Measurements from ENCODE around the gene TOLLIP. TPM values are rescaled to one million over a fixed set of nuclear protein-coding genes. Genes with fewer than 3 reads are reported as not detected.
A peak's percentile ranks its signal among the peaks of the same experiment; 100 is the strongest.

TOLLIP gene
- total RNA-seq, 1 donor from 2014 or later = 67.5 TPM

DNA sequence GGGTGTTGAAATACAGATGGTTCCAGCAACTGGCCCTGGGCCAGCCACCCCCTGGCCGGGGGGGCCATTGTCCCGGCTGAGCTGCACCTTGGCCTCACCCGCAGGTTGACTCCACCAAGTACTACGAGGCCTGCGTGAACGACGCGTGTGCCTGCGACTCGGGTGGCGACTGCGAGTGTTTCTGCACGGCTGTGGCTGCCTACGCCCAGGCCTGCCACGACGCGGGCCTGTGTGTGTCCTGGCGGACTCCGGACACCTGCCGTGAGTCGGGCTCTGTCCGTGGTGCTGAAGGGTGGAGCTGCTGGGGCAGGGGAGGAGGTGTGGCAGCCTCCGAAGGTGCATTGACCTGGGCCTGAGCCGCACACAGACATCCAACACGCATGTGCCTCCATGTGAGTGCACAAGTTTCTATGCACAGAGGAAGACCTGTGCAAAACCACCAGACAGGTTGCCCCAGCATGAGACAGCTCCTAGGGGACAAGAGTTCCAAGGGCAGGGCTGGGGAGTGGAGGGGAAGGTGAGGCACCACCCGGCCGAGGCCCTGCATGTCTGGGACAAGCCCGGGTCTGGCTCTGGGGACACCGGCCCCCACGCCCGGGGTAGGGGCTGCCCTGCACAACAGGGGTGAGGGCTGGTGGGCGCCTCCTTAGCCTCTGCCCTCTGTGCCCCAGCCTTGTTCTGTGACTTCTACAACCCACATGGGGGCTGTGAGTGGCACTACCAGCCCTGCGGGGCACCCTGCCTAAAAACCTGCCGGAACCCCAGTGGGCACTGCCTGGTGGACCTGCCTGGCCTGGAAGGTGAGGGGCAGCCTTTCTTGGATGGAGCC lies 70.5 kb downstream of the TOLLIP start:
- H3K36me3 Mint-ChIP-seq (ENCODE audit: unreplicated experiment) = no peaks in the 10 kb centered on the region
- TF ChIP-seq, protein P1, sequence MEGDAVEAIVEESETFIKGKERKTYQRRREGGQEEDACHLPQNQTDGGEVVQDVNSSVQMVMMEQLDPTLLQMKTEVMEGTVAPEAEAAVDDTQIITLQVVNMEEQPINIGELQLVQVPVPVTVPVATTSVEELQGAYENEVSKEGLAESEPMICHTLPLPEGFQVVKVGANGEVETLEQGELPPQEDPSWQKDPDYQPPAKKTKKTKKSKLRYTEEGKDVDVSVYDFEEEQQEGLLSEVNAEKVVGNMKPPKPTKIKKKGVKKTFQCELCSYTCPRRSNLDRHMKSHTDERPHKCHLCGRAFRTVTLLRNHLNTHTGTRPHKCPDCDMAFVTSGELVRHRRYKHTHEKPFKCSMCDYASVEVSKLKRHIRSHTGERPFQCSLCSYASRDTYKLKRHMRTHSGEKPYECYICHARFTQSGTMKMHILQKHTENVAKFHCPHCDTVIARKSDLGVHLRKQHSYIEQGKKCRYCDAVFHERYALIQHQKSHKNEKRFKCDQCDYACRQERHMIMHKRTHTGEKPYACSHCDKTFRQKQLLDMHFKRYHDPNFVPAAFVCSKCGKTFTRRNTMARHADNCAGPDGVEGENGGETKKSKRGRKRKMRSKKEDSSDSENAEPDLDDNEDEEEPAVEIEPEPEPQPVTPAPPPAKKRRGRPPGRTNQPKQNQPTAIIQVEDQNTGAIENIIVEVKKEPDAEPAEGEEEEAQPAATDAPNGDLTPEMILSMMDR (IDR thresholded peaks at IDR 0.05; ENCODE audit: partially characterized antibody, unreplicated experiment) = no peak

DNA sequence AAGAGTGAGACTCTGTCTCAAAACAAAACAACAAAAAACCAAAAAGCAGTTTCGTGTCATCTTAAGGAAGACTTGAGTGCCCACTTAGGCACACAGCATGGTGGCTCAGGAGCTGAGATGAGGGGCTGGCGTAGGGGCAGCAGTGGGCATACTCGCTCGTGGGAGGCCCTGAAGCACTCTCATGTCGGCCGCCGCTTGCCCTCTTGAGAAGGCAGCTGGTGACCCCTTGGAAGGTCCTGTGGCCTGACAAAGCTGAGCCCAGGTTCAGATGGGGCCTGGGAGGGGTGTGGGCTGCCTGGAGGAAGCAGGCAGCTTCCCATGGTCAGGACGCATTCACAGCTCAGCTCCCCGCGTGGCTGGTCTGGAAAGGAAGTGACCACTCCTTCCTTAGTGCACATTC lies 71.6 kb downstream of the TOLLIP start:
- TF ChIP-seq, protein P1 (IDR thresholded peaks at IDR 0.05; ENCODE audit: partially characterized antibody, unreplicated experiment) = no peak
- Mint-ChIP-seq H3K27me3 (ENCODE audit: unreplicated experiment) (peaks cover 2% of the 10 kb centered on the region), H3K4me3 (ENCODE audit: unreplicated experiment) (no peak overlapping the region), H3K36me3 (ENCODE audit: unreplicated experiment) (no peaks in the 10 kb centered on the region), H3K4me1 (ENCODE audit: low read depth, unreplicated experiment) (no peaks in the 10 kb centered on the region), H3K9me3 (ENCODE audit: unreplicated experiment) (peaks cover 9% of the 10 kb centered on the region), H3K27ac (ENCODE audit: unreplicated experiment) (no peak overlapping the region)
- peak; percentile 16 for DNase-seq

More for the DNA sequence above, 70.5 kb downstream of the TOLLIP start:
- H3K4me3 Mint-ChIP-seq (ENCODE audit: unreplicated experiment) = no peak overlapping the region
- H3K9me3 Mint-ChIP-seq (ENCODE audit: unreplicated experiment) = peaks cover 9% of the 10 kb centered on the region
- peaks cover 2% of the 10 kb centered on the region for H3K27me3 Mint-ChIP-seq (ENCODE audit: unreplicated experiment)
- no peaks in the 10 kb centered on the region for H3K4me1 Mint-ChIP-seq (ENCODE audit: low read depth, unreplicated experiment)
- no peak for DNase-seq
- H3K27ac Mint-ChIP-seq (ENCODE audit: unreplicated experiment) = no peak overlapping the region

DNA sequence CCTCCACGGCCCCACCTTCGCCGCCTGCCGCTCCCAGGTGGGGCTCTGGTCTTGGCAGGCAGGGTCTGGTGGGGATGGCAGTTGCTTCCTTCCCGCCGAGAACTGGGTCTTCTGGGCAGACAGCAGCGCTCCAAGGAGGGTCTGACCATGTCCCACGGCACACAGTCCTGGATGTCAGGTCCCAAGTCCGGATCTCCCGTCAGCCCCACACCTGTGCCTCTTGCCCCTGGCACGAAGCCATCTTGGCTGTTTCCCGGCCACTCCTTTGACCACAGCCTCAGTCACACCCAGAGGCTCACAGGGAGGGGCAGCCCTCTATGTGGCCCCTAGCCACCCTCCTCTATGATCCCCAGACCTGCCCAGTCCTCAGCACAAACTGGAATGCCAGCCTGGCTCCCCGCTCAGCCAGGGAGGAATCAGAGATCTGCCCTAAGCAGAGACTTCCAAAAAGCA lies 72.3 kb downstream of the TOLLIP start:
- Mint-ChIP-seq H3K9me3 (ENCODE audit: unreplicated experiment) (peaks cover 2% of the 10 kb centered on the region), H3K27me3 (ENCODE audit: unreplicated experiment) (peaks cover 2% of the 10 kb centered on the region), H3K4me3 (ENCODE audit: unreplicated experiment) (no peak overlapping the region), H3K27ac (ENCODE audit: unreplicated experiment) (no peak overlapping the region), H3K36me3 (ENCODE audit: unreplicated experiment) (no peaks in the 10 kb centered on the region), H3K4me1 (ENCODE audit: low read depth, unreplicated experiment) (no peaks in the 10 kb centered on the region)
- TF ChIP-seq, protein P1 (IDR thresholded peaks at IDR 0.05; ENCODE audit: partially characterized antibody, unreplicated experiment) = no peak
- peak; percentile 5 for DNase-seq

- no peaks in the 10 kb centered on the region for H3K4me1 Mint-ChIP-seq (ENCODE audit: low read depth, unreplicated experiment)
- no peak overlapping the region for H3K27ac Mint-ChIP-seq (ENCODE audit: unreplicated experiment)
- H3K27me3 Mint-ChIP-seq (ENCODE audit: unreplicated experiment) = peaks cover 2% of the 10 kb centered on the region
- no peak overlapping the region for H3K4me3 Mint-ChIP-seq (ENCODE audit: unreplicated experiment)
- no peaks in the 10 kb centered on the region for H3K36me3 Mint-ChIP-seq (ENCODE audit: unreplicated experiment)
- H3K9me3 Mint-ChIP-seq (ENCODE audit: unreplicated experiment) = no peaks in the 10 kb centered on the region
- TF ChIP-seq, protein P1 (IDR thresholded peaks at IDR 0.05; ENCODE audit: partially characterized antibody, unreplicated experiment) = no peak
- DNase-seq = peak; percentile 9
Observed at GRCh38 chr11:1236316-1237127, 72.9 kb downstream of the TOLLIP start.
